GM13976 (cell line): Measurements from ENCODE around the gene INVS.

Source experiments
- DNase-seq: peaks from one replicate; pipeline ENCODE4 v3.0.0; 2012; ENCODE audit warnings: low spot score
- in situ Hi-C: fragments of 300-500 bp; cut with MboI; formaldehyde crosslinking; loops from one replicate; pipeline ENCODE4 v1.12.0; 2022; ENCODE audit warnings: low sequenced_read_pairs, mixed read lengths, inconsistent platforms; ENCODE audit not compliant: unreplicated experiment
- TF ChIP-seq, protein P1 (sequence below): IDR thresholded peaks from 2 replicates; pipeline ENCODE4 v1.5.1; 2012; ENCODE audit warnings: borderline replicate concordance, mild to moderate bottlenecking; ENCODE audit not compliant: insufficient read depth; ENCODE audit errors: extremely low read depth, missing control alignments, control extremely low read depth

INVS gene

GRCh38 chr9:100346836-100347235 is 247.8 kb downstream of the INVS start:
- TF ChIP-seq, protein P1, sequence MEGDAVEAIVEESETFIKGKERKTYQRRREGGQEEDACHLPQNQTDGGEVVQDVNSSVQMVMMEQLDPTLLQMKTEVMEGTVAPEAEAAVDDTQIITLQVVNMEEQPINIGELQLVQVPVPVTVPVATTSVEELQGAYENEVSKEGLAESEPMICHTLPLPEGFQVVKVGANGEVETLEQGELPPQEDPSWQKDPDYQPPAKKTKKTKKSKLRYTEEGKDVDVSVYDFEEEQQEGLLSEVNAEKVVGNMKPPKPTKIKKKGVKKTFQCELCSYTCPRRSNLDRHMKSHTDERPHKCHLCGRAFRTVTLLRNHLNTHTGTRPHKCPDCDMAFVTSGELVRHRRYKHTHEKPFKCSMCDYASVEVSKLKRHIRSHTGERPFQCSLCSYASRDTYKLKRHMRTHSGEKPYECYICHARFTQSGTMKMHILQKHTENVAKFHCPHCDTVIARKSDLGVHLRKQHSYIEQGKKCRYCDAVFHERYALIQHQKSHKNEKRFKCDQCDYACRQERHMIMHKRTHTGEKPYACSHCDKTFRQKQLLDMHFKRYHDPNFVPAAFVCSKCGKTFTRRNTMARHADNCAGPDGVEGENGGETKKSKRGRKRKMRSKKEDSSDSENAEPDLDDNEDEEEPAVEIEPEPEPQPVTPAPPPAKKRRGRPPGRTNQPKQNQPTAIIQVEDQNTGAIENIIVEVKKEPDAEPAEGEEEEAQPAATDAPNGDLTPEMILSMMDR, result no peak
- in situ Hi-C loops, result no loop called here
- DNase-seq, result no peak

DNA sequence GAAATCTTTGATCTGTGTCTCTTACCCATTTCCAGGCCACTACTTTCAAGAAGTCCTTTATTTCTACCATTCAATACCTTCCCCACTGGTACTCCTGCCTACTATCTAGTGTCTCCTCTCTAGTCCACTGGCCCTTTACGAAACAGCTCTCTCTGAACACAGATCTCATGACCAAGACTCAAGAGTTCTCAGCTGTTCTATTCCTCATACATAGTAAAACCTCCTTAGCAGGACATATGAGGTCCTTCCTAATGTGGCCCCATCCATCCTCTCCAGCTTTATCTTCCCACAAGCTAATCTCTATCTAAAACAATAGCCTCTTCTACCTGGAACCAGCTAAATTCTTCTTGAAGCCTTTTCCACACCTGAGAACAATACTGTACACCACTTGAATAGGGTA is 251.1 kb downstream of the INVS start:
- in situ Hi-C loops, result no loop called here
- DNase-seq, result no peak
- TF ChIP-seq, protein P1, result no peak
